HL-60 (cell line): ENCODE measurements around the gene MYO1E.
A peak's percentile ranks its signal among the peaks of the same experiment; 100 is the strongest.

Experiments
- DNase-seq, 2 experiments: peaks; one replicate each; pipeline ENCODE4 v3.0.0-alpha.2; 2010 to 2020; ENCODE audit warnings: low read depth in 1 of 2, low spot score in 1 of 2
- H3K27ac ChIP-seq: fragments of 250-450 bp; sonication (Bioruptor Pico); replicated peaks from 2 replicates; pipeline ENCODE4 v1.5.1; 2020; ENCODE audit warnings: mild to moderate bottlenecking, moderate library complexity
- H3K27me3 ChIP-seq: fragments of 250-450 bp; sonication (Bioruptor Pico); 2 replicates; pipeline ENCODE4 v1.5.1; 2021; ENCODE audit warnings: mild to moderate bottlenecking, moderate library complexity; ENCODE audit not compliant: insufficient read depth, poor library complexity, severe bottlenecking
- H3K4me3 ChIP-seq: replicated peaks from 2 replicates; pipeline ENCODE4 v1.5.1; 2011; ENCODE audit warnings: mild to moderate bottlenecking, control low read depth, low read length; ENCODE audit not compliant: insufficient read depth
- CTCF ChIP-seq: IDR thresholded peaks from one replicate; pipeline ENCODE4 v1.5.1; 2011; ENCODE audit warnings: low read length, control low read depth, inconsistent platforms; ENCODE audit not compliant: insufficient read depth
- GABPA ChIP-seq: IDR thresholded peaks from 2 replicates; pipeline ENCODE4 v1.6.1; 2012; ENCODE audit warnings: low read depth
- POLR2AphosphoS5 ChIP-seq: IDR thresholded peaks from 2 replicates; pipeline ENCODE4 v1.6.1; 2012; ENCODE audit warnings: low read depth
- REST ChIP-seq: IDR thresholded peaks from 2 replicates; pipeline ENCODE4 v1.6.1; 2012; ENCODE audit warnings: low read depth; ENCODE audit not compliant: insufficient replicate concordance
- SPI1 ChIP-seq: IDR thresholded peaks from 2 replicates; pipeline ENCODE4 v1.6.1; 2012; ENCODE audit warnings: low read depth, mild to moderate bottlenecking, borderline replicate concordance

Gene MYO1E

GRCh38 chr15:59329570-59330350 lies 42.9 kb downstream of the MYO1E start:
- Histone ChIP-seq H3K27ac (no peak overlapping the region), H3K4me3 (no peak overlapping the region), H3K27me3 (no peaks in the 10 kb centered on the region)
- no peak for TF ChIP-seq CTCF
- TF ChIP-seq POLR2AphosphoS5 = no peak
- no peak for TF ChIP-seq GABPA
- no peak for TF ChIP-seq SPI1
- TF ChIP-seq REST = no peak
- no peak for DNase-seq

GRCh38 chr15:59329091-59329490 lies 43.6 kb downstream of the MYO1E start:
- Histone ChIP-seq H3K4me3 (no peak overlapping the region), H3K27me3 (no peaks in the 10 kb centered on the region), H3K27ac (no peak overlapping the region)
- DNase-seq = no peak
- no peak for TF ChIP-seq SPI1
- no peak for TF ChIP-seq CTCF
- TF ChIP-seq POLR2AphosphoS5 = no peak
- no peak for TF ChIP-seq REST

GRCh38 chr15:59327942-59328341 lies 44.7 kb downstream of the MYO1E start:
- Histone ChIP-seq H3K27ac (no peak overlapping the region), H3K4me3 (no peak overlapping the region), H3K27me3 (no peaks in the 10 kb centered on the region)
- TF ChIP-seq CTCF (no peak), POLR2AphosphoS5 (no peak), GABPA (no peak), SPI1 (peak; percentile 86), REST (no peak)
- DNase-seq = peak in 1 of 2 experiments; percentile 16
